Skin of body (tissue), 2 donors: ENCODE data around the gene ZBP1. TPM values are rescaled to one million over a fixed set of nuclear protein-coding genes. Genes with fewer than 3 reads are reported as not detected.
A peak's percentile ranks its signal among the peaks of the same experiment; 100 is the strongest.
"Not testable (repeated sequence)": the region's sequence is repeated elsewhere in the genome, so short reads cannot be mapped to it uniquely, and the experiment has no call there.

Experiments
- DNase-seq: peaks from one replicate; lab custom pipeline; 2025; lab: John Stamatoyannopoulos, UW
- total RNA-seq: library from RNA; depleted of rRNA; stranded (reverse); fragments of >200 nt; gene quantifications from one replicate; pipeline ENCODE4 v1.2.3, GENCODE V29; 2014

ZBP1 gene
- total RNA-seq, 1 donor from 2014 or later = 1.5 TPM

DNA sequence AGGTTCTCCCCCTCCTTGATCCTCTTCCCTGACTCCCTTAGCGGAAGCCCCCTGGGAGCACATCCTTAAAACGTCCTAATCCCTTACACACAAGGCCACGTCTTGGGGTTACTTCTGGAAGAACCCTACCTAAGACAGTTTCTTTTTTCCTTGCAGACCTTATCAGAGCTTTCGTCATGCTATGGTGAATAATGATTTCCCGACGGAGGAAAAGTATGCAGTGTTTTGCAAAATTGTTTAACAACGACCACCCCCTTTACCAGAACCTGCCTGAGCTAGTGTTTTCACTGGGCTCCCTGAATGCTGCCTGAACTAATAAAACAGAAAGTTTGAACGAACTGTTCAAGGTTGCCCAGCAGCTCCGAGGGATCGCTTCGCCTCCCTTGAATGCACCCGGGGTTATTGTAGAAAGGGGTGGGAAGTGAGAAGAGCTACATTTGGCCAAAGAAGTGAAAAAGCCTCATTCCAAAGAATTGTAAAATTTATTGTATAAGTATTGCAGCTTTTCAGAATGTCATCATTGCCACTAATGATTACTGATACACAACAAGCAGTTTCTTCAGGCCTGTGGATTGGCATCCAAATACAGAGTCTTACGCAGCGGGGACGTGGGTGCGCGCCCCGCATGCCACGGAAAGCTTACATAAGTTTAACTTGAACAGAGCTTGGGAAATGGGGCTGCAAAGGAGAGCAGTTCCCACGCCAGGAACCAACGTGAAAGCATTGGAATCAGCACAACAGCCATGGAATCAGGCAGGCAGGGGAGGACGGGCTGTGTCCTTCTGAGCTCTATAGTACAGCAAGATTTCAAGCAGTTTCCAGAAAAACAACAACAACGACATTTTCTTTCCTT lies 27.9 kb upstream of the ZBP1 start:
- DNase-seq = no peak

DNA sequence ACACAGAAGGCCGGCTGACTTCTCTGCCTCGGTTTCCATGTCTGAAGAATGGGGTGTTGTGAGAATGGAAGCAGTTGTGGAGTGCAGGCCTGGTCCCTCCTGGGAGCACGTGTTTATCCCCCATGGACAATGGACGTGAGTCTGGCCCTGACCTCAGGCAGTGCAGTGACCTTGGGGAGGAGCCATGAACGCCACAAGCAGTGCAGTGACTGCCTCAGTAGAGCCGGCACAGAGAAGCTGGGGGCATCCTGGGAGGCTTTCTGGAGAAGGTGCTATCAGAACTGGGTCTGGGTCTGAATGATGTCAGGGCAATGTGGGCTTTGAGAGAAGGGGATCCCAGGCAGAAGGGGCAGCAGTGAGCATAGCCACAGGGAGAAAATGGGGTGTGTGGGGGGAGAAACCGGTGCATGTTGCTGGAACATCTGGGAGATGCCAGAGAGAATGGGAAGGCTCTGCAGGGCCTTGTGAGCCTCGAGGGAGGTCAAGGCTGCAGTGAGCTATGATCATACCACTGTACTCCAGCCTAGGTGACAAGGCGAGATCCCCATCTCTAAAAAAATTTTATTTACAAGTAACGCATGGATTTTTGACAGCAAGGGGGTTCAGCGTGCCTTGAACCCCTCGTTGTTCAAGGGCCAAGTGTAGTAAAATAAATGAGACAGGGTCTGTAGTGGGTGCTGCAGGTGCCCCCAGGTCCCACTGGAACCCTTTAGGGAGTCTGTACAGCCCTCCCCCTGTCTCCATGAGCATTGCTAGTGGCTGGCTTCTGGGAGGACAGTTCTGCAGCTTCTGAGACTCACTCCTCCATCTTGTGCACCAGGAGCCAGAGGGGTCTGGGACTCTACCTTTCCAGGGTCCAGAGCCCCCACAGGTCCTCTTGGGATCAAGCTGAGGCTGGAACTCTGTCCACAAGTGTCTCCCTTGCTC lies 27.0 kb upstream of the ZBP1 start:
- DNase-seq = no peak

DNA sequence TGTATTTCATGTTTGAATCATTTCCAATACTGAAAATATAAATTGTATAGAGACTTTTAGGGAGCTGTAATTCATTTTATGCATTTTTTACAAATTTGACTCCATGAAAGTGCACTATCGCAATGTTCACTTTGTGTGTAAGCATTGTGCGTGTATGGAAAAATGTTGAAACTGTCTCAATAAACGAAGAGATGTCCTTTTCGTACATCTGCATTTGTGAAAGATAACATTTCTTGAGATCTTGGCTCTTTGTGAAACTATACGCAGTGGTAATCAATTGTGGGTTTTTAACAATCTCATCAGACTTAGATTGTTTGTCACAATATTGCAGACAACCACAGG lies 18.6 kb upstream of the ZBP1 start:
- DNase-seq = no peak

DNA sequence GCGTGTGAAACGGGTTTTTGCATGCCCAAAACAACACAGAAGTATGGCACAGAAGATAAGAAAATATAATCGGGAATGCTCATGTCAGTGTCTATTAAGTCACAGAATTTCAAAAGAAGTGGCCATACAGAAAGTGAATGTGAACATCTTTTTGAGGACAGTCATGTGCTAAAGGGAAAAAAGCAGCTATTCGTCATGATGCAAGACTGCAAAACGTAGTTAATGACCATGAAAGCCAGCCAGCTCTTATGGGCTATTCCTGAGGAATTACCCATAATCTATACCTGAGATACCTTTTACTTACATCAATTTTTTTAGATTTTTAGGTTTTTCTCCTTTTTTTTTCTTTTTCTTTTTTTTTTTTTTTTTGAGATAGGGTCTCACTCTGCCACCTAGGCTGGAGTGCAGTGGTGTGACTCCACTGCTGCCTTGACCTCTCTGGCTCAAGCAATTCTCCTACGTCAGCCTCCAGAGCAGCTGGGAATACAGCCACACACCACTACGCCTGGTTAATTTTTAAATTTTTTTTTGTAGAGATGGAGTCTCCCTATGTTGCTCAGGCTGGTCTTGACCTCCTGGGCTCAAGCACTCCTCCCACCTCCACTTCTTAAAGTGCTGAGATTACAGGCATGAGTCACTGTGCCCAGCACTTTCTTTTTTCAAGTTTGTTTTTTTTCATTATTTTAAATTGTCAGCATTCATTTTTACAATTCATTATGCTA lies 18.1 kb upstream of the ZBP1 start:
- no peak for DNase-seq

DNA sequence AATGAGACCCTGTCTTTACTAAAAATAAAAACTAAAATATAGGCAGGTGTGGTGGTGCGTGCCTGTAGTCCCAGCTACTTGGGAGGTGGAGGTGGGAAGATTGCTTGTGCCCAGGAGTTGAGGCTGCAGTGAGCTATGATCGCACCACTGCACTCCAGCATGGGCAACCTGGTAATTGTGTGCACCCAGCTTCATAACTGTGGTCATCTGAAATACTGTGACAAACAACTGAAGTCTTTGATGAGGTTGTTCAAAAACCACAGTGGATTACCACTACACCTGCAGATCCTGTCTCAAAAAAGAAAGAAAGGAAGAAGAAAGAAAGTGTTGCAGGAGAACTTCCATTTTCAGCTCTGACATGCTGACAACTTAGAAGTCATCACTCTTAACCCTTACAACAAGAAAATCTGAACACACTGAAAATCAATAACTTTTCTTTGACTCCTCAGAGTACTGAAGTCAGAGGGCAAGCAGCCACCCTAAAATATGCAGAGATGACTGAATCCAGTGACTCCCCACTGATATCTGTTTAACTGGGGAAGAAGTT lies 13.8 kb upstream of the ZBP1 start:
- DNase-seq = no peak

DNA sequence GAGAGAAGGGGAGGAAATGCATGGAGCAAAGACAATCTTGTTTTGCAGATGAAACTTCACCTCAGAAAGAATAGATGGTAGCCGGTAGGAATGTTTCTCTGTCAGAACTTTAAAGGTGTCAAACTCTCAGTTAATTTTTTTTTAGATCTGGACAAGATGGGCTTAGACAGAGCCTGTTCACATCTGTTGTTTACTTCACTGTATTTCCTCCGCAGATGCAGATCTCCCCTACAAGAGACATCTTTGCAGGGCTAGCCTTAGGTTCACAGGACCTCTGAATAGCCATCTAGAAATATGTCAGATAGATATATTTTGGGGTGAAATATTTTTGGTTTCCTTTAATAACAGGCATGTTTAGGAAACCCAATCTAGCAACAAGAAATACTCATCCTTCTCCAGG lies 12.1 kb upstream of the ZBP1 start:
- DNase-seq = no peak

DNA sequence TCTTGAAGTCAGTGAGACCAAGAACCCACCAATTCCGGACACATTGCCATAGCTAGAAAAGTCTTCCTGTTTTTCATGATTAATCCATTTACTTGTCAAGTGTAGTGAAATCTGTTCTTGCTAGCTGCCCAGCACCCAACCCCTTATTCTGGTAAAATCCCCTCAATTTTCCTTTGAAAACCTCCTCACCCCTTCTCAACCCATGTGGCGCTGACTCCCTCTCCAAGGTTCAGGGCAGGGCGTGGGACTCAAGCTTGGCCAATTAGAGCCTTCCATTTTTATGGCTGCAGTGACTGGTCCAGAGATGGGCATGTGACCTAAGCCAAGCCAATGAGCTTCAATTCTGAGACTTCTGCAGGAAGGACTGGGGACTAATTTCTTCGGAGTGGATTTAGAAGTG lies 9.8 kb upstream of the ZBP1 start:
- no peak for DNase-seq

DNA sequence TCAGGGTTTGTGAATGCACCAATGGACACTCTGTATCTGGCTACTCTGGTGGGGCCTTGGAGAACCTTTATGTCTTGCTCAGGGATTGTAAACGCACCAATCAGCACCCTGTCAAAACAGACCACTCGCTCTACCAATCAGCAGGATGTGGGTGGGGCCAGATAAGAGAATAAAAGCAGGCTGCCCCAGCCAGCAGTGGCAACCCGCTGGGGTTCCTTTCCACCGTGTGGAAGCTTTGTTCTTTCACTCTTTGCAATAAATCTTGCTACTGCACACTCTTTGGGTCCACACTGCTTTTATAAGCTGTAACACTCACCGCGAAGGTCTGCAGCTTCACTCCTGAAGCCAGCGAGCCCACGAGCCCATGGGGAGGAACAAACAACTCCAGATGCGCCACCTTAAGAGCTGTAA lies 9.3 kb upstream of the ZBP1 start:
- DNase-seq = not testable (repeated sequence)

DNA sequence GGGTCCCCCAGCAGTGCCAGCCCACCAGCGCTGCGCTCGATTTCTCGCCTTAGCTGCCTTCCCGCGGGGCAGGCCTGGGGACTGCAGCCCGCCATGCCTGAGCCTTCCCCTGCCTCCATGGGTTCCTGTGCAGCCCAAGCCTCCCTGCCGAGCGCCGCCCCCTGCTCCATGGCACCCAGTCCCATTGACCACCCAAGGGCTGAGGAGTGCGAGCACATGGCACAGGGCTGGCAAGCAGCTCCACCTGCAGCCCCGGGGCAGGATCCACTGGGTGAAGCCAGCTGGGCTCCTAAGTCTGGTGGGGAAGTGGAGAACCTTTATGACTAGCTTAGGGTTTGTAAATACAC lies 8.7 kb upstream of the ZBP1 start:
- not testable (repeated sequence) for DNase-seq

DNA sequence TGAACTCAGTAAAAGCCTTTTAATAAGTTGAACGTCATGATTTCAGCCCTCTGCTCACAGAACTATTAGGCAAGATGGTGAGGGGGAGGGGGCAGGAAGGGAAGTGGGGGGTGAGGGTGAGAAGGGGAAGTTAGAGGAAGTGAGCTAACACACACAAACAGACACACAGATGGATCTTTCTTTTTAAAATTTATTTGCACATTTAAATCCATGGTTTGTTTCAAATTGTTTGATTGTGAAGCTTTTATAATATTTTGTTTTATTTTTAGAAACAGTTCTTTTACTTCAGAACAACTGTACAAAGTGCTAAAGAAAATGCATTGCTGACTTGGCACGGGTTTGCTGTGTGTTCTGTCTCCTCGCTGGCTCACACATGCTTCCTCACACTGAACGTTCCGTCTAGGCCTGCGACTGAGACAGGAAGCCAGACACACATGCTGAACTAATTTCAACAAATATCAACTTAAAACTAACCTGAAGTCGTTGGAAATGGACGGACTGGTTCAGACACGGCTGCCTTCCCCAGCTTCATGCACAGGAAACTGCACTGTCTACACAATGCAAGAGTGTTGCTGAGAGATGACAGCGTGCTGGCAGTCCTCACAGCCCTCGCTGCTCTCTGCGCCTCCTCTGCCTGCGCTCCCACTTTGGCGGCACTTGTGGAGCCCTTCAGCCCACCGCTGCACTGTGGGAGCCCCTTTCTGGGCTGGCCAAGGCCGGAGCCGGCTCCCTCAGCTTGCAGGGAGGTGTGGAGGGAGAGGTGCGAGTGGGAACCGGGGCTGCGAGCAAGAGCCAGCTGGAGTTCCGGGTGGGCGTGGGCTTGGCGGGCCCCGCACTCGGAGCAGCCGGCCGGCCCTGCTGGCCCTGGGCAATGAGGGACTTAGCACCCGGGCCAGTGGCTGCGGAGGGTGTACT lies 8.1 kb upstream of the ZBP1 start:
- DNase-seq = peak; percentile 85

DNA sequence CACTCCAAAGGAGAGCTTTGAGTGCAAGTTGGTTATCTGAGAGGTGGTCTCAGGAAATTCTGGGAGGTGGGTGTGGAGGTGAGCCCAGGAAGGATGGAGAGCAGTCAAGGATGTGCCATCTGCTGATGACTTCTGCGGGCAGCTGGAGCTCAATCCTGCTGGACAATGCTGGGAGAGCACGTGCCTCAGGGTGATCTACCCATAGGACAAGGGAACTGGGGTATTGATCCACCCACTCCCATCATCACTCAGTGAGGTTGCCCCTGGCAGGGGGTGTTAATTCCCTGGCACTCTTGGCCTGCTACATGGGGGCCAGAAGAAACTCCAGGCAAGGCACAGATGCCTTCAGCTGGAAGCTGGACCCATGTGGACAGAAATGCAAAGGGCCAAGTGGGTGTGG lies 7.1 kb upstream of the ZBP1 start:
- no peak for DNase-seq

DNA sequence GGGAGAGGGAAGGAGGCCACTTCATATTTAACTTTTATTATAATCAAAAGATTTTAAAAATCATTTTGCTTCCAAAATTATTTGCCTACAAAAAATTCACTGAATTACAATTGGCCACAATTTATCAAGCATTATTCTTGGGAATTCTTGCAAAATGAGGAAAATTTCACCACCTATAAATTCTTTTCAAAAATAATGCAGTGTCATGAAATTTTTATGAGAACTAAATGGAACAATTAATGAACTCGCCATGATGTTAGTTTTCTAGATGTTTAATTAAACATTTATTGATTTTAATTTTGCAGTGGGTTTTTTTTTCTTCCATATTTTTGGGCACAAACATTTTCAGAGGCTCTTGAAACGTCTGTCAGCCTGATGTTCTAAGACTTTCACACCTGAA lies 5.8 kb upstream of the ZBP1 start:
- DNase-seq = no peak

DNA sequence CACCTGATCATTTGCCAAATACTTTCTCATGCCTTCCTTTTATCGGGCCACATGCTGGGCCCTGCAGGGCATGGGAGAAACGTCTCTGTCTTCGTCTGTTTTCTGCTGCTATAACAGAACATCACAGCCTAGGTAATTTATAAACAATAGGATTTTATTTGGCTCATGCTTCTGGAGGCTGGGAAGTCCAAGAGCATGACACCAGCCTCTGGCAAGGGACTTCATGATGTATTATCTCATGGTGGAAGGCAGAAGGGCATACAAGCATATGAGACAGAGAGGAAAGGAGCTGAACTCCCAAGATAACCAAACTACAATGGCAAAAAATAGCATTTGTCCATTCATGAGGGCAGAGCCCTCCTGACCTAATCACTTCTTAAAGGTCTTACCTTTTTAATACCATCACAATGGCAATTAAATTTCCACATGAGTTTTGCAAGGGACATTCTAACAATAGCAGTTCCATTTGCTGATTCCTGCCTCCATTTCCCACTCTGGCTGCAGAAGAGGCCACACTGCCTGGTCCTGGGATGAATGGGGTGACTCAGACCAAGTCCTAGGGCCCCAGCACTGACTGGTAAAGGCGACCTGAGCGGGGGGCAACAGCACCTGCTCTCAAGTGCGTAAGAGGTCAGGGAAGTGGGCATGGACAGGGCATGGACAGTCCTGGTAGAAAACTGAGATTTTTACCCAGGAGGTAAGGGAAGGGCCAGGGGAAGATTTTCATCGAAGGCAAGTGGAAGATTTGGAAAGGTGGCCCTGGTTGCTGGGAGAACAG lies 5.1 kb upstream of the ZBP1 start:
- no peak for DNase-seq

DNA sequence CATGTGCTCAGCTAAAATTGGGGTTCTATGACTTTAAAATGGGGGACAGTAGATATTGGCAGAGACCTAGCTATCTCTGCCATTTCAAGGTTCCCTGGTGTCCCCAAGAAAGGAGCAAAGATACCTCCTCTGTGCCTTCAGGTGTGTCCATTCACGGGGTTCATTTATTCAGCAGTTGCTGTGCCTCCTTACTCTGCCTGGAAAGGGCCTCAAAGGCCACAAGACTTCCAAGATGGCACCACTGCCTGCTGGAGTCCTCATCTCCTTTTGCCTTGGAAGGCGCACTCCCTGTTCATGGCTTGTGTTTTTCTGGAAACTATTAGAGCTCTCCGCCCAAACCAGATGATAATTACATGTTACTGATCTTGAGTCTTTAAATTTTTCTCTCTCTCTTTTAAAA lies 3.9 kb upstream of the ZBP1 start:
- peak; percentile 5 for DNase-seq

DNA sequence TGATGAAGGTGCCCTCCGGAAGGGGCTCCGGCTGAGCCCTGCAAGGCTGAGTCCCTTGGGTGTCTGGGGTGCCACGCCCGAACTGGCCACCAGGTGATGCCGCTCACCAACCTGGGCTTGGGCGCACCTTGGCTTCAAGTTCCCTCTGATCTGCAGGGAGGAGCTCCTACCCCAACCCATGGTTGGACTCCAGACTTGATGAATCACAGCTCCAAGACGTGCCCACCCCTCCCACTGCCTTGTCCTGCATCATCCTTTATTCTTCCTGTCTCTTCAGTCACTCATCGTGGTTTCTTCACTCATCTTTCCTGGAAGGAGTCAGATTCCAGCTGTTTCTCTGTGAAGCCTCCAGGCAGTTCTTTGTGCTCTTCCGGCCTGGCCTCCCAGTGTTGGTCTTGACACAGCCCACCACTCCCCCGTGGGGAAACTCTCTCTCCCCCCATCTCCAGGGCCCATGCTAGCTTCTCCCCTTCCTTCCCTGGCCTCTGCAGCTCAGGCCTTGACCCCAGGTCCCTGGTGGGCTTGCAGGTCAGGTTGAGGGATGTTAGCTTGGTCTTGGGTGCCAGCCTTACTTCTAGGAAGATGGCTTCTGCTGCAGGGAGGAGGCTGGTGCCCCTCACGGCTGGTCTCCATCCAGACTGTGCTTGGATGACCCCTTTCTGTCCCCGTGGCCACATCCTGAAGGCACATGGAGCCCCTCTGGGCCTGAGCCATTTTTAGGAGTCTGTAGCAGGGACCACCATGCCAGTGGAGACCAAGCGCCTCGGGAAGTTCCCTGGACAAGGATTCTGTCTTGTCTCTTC lies 2.6 kb upstream of the ZBP1 start:
- DNase-seq = no peak

DNA sequence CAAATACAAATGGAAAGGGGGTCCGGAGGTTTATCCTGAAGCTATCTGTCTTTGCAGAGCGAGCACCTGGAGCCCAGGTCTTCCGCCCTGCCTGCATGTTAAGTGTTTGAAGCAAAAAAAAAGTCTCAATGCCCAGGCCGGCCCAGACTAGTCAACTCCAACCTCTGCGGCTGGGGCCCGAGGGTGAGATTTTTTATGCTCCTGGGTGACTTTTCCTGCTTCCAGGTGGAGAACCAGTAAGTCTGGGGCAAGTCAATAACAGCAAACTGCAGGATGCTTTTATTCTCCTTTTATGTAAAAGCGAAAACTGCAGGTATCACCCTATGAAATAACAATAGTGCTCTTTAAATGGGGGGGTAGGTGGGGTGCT lies 2.0 kb upstream of the ZBP1 start:
- DNase-seq = no peak

DNA sequence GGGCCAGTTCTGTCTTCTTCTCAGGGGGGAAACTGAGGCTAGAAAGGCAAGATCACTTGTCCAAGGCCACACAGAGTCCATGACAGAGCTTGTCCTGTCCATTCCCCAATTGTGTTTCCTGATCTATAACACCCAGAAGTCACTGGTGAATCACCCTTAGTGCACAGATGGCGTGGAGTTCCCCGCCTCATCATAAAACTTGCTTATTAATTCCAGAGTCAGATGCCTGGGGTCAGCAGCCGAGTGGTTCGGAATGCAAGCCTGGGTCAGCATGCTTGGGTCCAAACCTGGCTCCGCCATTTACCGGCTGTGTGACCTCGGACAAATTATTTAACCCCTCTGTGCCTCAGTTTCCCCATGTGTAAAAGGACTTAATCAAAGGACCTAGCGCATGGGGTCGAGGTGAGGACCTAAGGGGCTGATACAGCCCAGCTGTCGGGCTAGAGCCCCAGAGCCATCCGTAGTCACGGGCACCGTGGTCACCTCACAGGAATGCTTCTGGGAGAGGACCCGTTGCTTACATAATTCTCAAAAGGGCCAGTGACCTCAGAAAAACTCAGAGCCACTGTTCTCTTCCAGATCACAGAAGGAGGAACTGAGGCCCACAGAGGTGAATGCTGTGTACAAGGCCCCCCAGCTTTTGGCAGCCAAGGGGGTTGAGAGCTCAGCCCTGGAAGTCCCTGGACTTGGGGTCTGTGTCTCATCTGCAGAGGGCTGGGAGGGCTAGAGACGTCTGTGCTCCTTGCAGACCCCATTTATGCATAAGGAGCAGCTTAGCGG lies 1.4 kb upstream of the ZBP1 start:
- no peak for DNase-seq

DNA sequence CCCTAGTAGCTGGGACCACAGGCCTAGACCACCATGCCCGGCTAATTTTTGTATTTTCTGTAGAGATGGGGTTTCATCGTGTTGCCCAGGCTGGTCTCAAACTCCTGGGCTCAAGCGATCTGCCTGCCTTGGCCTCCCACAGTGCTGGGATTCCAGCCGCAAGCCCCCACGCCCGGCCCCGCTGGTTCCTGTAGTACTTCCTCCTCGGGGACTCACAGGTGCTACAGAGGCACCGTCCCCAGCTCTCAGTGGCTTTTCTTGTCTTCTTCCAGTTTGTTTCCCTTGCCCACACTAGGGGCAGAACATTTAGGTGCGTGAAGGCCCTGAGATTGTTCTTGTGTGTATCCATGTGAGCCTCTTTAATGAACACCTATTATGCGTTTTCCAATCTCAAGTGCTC lies 773 bp upstream of the ZBP1 start:
- DNase-seq = no peak
